Spinal cord (tissue), 10 donors: ENCODE measurements around the gene TEDDM1. TPM values are rescaled to one million over a fixed set of nuclear protein-coding genes. Genes with fewer than 3 reads are reported as not detected.
"Not testable (repeated sequence)": the region's sequence is repeated elsewhere in the genome, so short reads cannot be mapped to it uniquely, and the experiment has no call there.

ENCODE experiments used
- DNase-seq, 6 donors: peaks; one replicate each; pipeline versions ENCODE4 v3.0.0 to v3.0.0-alpha.2; 2013 to 2015; ENCODE audit warnings: low spot score in 6 of 6, low read depth in 4 of 6
- H3K27ac ChIP-seq: one replicate; pipeline ENCODE4 v1.5.1; 2013; ENCODE audit warnings: low read depth, low read length, control low read depth
- H3K27me3 ChIP-seq: one replicate; pipeline ENCODE4 v1.6.1; 2013; ENCODE audit warnings: low read length; ENCODE audit not compliant: control insufficient read depth, insufficient read depth
- H3K36me3 ChIP-seq: one replicate; pipeline ENCODE4 v1.6.1; 2013; ENCODE audit warnings: low read length; ENCODE audit not compliant: control insufficient read depth, insufficient read depth
- H3K4me1 ChIP-seq: one replicate; pipeline ENCODE4 v1.6.1; 2013; ENCODE audit warnings: low read length; ENCODE audit not compliant: control insufficient read depth, insufficient read depth
- H3K4me3 ChIP-seq: one replicate; pipeline ENCODE4 v1.5.1; 2013; ENCODE audit warnings: low read depth, low read length, control low read depth
- H3K9me3 ChIP-seq: one replicate; pipeline ENCODE4 v1.6.1; 2013; ENCODE audit warnings: low read length; ENCODE audit not compliant: control insufficient read depth, insufficient read depth
- WGBS: methylation state at CpG from one replicate; pipeline ENCODE4 v1.1.5; 2013; ENCODE audit warnings: missing lambda C conversion rate; ENCODE audit not compliant: insufficient coverage; 5-methylcytosine and 5-hydroxymethylcytosine counted together
- long read RNA-seq, 4 donors: transcript quantifications; one replicate each; lab custom pipeline, GENCODE V29; 2026
- polyA plus RNA-seq, 2 donors: library from polyadenylated mRNA; unstranded; fragments of 120-200 nt; gene quantifications; one replicate each; pipeline ENCODE4 v1.2.1, GENCODE V29; 2013; ENCODE audit not compliant: insufficient read length in 2 of 2
- total RNA-seq, 2 donors: library from RNA; depleted of rRNA in 1 of 2; stranded (reverse); fragments of 120-200 nt in 1 of 2; fragments of >200 nt in 1 of 2; gene quantifications; one replicate each; pipeline versions ENCODE4 v1.2.3 to v1.2.4, GENCODE V29; 2013 to 2014
- donor health status: healthy.

Gene TEDDM1
- total RNA-seq (not detected), polyA plus RNA-seq (under 1 TPM in 1 of 2 donors, not detected in 1; 0.12 TPM)
- long read RNA-seq, donor 1: 0 reads
- long read RNA-seq, donor 2: 0 reads
- long read RNA-seq, donor 3: 0 reads
- long read RNA-seq, donor 4: 0 reads

- no peak within 1 kb of the TSS for H3K27ac ChIP-seq
- H3K4me1 ChIP-seq: peaks cover 4% of the 10 kb centered on the region
- H3K36me3 ChIP-seq: no peaks in the 10 kb centered on the region
- no peaks in the 10 kb centered on the region for H3K27me3 ChIP-seq
- WGBS: 90% methylated on average over 4 of the region's 4 CpGs
- no peaks in the 10 kb centered on the region for H3K9me3 ChIP-seq
- no peak within 1 kb of the TSS for H3K4me3 ChIP-seq
- no peak for DNase-seq
Measured at GRCh38 chr1:182400567-182400966, at the start of gene TEDDM1. Gene TEDDM1, minus strand, starts transcription at chr1:182400667. Its CDS starts 182 bp downstream, at chr1:182400485.

GRCh38 chr1:182450087-182450486 lies 49.6 kb upstream of the TEDDM1 start, which contains the start of gene RGSL1:
Gene RGSL1, plus strand, starts transcription at chr1:182450146. Its CDS starts 20 bp downstream, at chr1:182450166.
- no peak within 1 kb of the TSS for H3K27ac ChIP-seq
- H3K36me3 ChIP-seq: no peaks in the 10 kb centered on the region
- no peak within 1 kb of the TSS for H3K4me3 ChIP-seq
- H3K27me3 ChIP-seq: no peaks in the 10 kb centered on the region
- no peaks in the 10 kb centered on the region for H3K9me3 ChIP-seq
- H3K4me1 ChIP-seq: no peaks in the 10 kb centered on the region
- no peak for DNase-seq

- H3K27ac ChIP-seq: no peak overlapping the region
- H3K4me3 ChIP-seq: no peak overlapping the region
- no peaks in the 10 kb centered on the region for H3K36me3 ChIP-seq
- no peaks in the 10 kb centered on the region for H3K27me3 ChIP-seq
- H3K9me3 ChIP-seq: no peaks in the 10 kb centered on the region
- WGBS: 100% methylated on average over 1 of the region's 1 CpG
- no peak for DNase-seq
- no peaks in the 10 kb centered on the region for H3K4me1 ChIP-seq
Measured at GRCh38 chr1:182447660-182448059, 47.2 kb upstream of the TEDDM1 start.

- not testable (repeated sequence) for H3K27ac ChIP-seq, H3K4me1 ChIP-seq, DNase-seq, H3K4me3 ChIP-seq, H3K9me3 ChIP-seq, H3K36me3 ChIP-seq, H3K27me3 ChIP-seq
- WGBS: 100% methylated on average over 1 of the region's 2 CpGs
Measured at GRCh38 chr1:182447124-182447523, 46.7 kb upstream of the TEDDM1 start.

- no peaks in the 10 kb centered on the region for H3K27me3 ChIP-seq
- H3K4me3 ChIP-seq: no peak overlapping the region
- no peak overlapping the region for H3K27ac ChIP-seq
- peak in 2 of 6 donors; percentile 25 to 50 for DNase-seq
- WGBS: no CpG with 5 or more reads among the region's 3 CpGs
- no peaks in the 10 kb centered on the region for H3K4me1 ChIP-seq
- no peaks in the 10 kb centered on the region for H3K36me3 ChIP-seq
- no peaks in the 10 kb centered on the region for H3K9me3 ChIP-seq
Measured at GRCh38 chr1:182446033-182446669, 45.7 kb upstream of the TEDDM1 start.

- Histone ChIP-seq H3K4me1 (no peaks in the 10 kb centered on the region), H3K36me3 (no peaks in the 10 kb centered on the region)
- 62% methylated on average over 3 of the region's 4 CpGs for WGBS
Measured at GRCh38 chr1:182444497-182444896, 44.0 kb upstream of the TEDDM1 start.

GRCh38 chr1:182442333-182442732 lies 41.9 kb upstream of the TEDDM1 start:
- no peaks in the 10 kb centered on the region for H3K36me3 ChIP-seq
- WGBS: 91% methylated on average over 1 of the region's 1 CpG
- H3K27me3 ChIP-seq: no peaks in the 10 kb centered on the region
- no peaks in the 10 kb centered on the region for H3K9me3 ChIP-seq
- no peak overlapping the region for H3K27ac ChIP-seq
- H3K4me1 ChIP-seq: no peaks in the 10 kb centered on the region
- DNase-seq: no peak
- H3K4me3 ChIP-seq: no peak overlapping the region

More at GRCh38 chr1:182444497-182444896, 44.0 kb upstream of the TEDDM1 start:
- Histone ChIP-seq H3K4me3 (no peak overlapping the region), H3K9me3 (no peaks in the 10 kb centered on the region), H3K27me3 (no peaks in the 10 kb centered on the region), H3K27ac (no peak overlapping the region)
- no peak for DNase-seq

GRCh38 chr1:182441719-182442118 lies 41.3 kb upstream of the TEDDM1 start:
- no peak overlapping the region for H3K27ac ChIP-seq
- no peak for DNase-seq
- no peaks in the 10 kb centered on the region for H3K27me3 ChIP-seq
- no peaks in the 10 kb centered on the region for H3K36me3 ChIP-seq
- H3K4me1 ChIP-seq: no peaks in the 10 kb centered on the region
- no peak overlapping the region for H3K4me3 ChIP-seq
- WGBS: 86% methylated on average over 2 of the region's 3 CpGs
- no peaks in the 10 kb centered on the region for H3K9me3 ChIP-seq

GRCh38 chr1:182438326-182438725 lies 37.9 kb upstream of the TEDDM1 start:
- H3K36me3 ChIP-seq: no peaks in the 10 kb centered on the region
- WGBS: no CpG with 5 or more reads among the region's 1 CpG
- H3K4me1 ChIP-seq: no peaks in the 10 kb centered on the region
- no peak for DNase-seq
- H3K27me3 ChIP-seq: no peaks in the 10 kb centered on the region
- H3K9me3 ChIP-seq: no peaks in the 10 kb centered on the region
- H3K4me3 ChIP-seq: no peak overlapping the region
- no peak overlapping the region for H3K27ac ChIP-seq

- no peaks in the 10 kb centered on the region for H3K36me3 ChIP-seq
- H3K4me1 ChIP-seq: no peaks in the 10 kb centered on the region
- H3K27me3 ChIP-seq: no peaks in the 10 kb centered on the region
- no CpG with 5 or more reads among the region's 1 CpG for whole genome bisulfite sequencing
- H3K9me3 ChIP-seq: no peaks in the 10 kb centered on the region
- no peak overlapping the region for H3K27ac ChIP-seq
- no peak for DNase-seq
- H3K4me3 ChIP-seq: no peak overlapping the region
Measured at GRCh38 chr1:182433580-182433979, 33.1 kb upstream of the TEDDM1 start.
